Frontal cortex (tissue), 4 donors: Measurements from ENCODE around the gene EGFR. TPM values are rescaled to one million over a fixed set of nuclear protein-coding genes. Genes with fewer than 3 reads are reported as not detected.

Source experiments
- DNase-seq, 2 donors: peaks; one replicate each; pipeline ENCODE4 v3.0.0; 2012; ENCODE audit warnings: low spot score in 2 of 2
- FAIRE-seq: peaks from 2 replicates; lab custom pipeline; 2012; peaks lifted over from hg19 to GRCh38; lab: Jason Lieb, UNC
- total RNA-seq: library from RNA; depleted of rRNA; stranded (reverse); fragments of >200 nt; gene quantifications from one replicate; pipeline ENCODE4 v1.2.3, GENCODE V29; 2014
- donor health status: control.
- donor health status: control.
- donor health status: control.

The EGFR gene
- total RNA-seq, 1 donor from 2014 or later = 5.3 TPM

DNA sequence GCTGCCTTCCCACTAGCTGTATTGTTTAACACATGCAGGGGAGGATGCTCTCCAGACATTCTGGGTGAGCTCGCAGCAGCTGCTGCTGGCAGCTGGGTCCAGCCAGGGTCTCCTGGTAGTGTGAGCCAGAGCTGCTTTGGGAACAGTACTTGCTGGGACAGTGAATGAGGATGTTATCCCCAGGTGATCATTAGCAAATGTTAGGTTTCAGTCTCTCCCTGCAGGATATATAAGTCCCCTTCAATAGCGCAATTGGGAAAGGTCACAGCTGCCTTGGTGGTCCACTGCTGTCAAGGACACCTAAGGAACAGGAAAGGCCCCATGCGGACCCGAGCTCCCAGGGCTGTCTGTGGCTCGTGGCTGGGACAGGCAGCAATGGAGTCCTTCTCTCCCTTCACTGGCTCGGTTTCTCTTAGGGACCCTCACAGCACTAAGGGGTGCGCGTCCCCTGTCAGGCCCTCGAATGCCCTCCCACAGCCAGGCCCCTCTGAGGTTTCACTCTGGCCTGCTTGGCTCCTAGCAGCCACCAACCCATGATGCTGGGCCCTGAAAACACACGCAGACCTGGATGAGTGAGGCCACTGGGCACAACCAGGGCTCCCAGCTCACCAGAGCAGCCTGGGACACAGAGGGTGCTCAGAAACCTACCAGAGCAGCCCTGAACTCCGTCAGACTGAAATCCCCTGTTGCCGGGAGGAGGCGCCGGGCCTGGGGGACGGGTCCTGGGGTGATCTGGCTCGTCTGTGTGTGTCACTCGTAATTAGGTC, 173.3 kb downstream of the EGFR start:
- FAIRE-seq (no peak), DNase-seq (no peak)

DNA sequence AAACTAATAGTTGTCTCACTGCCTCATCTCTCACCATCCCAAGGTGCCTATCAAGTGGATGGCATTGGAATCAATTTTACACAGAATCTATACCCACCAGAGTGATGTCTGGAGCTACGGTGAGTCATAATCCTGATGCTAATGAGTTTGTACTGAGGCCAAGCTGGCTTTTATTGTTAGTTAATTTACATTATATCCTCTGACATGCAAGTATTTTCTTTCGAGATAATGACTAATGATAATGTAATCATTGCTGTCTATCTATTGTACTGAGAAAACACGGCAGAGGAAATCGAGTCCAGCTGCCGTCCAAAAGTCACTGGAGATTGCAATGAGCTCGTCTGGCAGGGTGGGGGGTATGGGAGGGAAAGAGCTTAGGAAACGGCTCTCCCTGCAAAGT, 173.9 kb downstream of the EGFR start:
- FAIRE-seq (no peak), DNase-seq (no peak)

DNA sequence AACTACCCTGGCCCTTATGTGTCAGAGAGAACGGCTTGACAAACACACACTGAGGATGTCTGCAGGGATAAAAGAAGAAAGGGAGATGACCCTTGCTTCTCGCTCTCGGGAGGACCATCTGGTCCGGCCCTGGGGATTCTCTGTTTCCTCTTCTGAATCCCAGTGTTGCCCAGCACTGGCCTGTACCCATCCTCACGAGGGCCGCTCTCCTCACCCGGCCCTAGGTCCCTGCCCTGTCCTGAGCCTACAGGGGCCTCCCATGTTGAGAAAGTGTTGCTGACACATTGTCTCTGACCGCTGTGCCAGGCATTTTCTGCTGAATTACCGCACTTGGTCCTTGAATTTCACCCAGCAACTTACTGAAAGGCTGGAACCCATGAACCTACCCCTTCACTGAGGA, 174.4 kb downstream of the EGFR start:
- DNase-seq = no peak

DNA sequence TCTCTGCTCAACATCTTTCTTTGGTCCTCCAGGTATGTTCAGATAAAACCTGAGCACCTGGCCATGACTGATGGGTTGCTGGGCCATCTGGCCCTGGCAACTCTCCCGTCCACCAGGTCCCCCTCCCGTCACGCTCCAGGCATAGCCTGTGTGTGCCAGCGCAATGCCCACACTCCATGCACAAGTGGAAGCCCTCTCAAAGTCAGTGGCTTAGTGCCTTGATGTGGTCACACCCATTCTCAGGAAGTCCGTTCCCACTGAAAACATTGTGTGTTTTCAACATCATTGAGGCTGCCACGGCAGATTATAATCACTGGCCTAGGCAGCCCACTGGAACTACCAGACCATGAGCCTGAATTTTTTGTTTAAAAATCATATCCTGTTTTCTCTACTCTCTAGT, 175.7 kb downstream of the EGFR start:
- FAIRE-seq (no peak), DNase-seq (no peak)

More for the DNA sequence above, 174.4 kb downstream of the EGFR start:
- FAIRE-seq = no peak

DNA sequence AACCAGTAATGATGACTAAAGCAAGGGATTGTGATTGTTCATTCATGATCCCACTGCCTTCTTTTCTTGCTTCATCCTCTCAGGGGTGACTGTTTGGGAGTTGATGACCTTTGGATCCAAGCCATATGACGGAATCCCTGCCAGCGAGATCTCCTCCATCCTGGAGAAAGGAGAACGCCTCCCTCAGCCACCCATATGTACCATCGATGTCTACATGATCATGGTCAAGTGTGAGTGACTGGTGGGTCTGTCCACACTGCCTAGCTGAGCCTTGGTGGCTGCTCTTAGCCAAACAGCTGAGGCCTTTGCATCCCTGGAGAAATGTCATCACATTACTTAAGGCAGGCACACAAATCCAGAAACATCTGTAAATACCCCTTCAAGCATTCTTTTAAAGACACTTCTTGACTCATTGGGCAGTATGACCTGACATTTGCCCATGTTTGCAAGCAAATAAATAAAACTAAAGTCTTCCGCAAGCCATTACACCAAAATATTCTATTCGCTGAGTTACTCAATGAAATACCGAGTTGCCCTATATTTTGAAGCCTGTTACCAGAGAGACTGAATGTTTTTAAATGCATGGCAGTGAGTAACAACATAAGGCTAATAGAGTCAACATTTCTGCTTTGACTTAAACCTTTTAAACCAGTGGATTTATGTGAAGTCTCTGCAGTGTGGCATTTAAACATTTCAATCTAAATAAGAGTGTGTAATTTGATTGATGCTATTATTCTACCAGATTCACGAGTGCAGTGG, 180.0 kb downstream of the EGFR start:
- no peak for FAIRE-seq
- no peak for DNase-seq

DNA sequence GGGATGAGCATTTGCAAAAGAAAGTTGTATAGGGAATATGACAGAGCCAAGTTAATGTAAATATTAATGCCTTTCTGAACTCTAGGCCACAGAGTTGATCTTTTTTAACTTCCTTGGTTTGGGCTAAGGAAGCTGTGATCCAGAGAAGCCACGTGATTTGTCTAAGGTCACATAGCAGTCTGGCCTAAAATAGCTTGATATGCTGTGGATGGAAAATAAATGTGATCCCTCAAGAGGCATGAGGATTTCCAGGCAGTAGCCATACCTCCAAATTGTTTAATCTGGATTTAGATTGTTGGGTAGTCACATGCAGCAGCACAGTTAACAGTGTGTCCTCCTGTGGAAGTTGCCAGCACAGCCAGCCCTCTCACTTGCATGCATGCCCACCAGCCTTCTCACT, 180.6 kb downstream of the EGFR start:
- FAIRE-seq (no peak), DNase-seq (no peak)

DNA sequence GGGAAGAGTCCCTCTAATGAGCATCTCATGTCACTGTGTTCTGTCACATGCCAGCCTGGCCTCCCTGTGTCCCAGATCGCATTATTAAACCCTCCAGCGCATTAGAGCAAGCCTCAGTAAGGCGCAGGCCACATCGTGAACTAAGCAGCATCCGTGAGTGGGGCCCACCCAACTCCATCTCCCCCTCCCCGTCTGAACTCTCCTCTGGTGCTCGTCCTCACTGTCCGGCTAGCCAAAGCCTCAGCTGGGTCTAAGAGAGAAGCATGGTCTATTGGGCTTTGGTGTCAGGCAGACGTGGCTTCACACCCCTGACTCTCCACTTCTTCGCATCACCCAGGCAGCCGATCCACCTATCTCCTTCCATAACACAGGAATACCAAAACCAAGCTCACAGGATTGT, 181.6 kb downstream of the EGFR start:
- DNase-seq (no peak), FAIRE-seq (no peak)

DNA sequence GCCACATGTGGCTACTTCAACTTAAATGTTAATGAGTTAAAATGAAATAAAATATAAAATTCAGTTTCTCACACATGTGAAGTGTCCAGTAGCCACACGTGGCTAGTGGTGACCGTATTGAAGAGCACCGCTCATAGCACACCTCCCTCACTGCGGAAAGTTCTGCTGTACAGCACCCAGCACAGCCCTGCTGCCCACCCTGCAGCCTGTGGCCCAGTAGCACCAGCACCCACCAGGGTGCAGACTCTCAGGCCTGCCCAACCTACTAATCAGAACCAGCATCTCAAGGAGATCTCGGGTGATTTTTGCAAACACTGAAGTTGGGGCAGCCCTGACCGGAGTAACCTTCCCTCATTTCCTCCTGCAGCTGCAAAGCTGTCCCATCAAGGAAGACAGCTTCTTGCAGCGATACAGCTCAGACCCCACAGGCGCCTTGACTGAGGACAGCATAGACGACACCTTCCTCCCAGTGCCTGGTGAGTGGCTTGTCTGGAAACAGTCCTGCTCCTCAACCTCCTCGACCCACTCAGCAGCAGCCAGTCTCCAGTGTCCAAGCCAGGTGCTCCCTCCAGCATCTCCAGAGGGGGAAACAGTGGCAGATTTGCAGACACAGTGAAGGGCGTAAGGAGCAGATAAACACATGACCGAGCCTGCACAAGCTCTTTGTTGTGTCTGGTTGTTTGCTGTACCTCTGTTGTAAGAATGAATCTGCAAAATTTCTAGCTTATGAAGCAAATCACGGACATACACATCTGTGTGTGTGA, 183.5 kb downstream of the EGFR start:
- FAIRE-seq = no peak
- no peak for DNase-seq

DNA sequence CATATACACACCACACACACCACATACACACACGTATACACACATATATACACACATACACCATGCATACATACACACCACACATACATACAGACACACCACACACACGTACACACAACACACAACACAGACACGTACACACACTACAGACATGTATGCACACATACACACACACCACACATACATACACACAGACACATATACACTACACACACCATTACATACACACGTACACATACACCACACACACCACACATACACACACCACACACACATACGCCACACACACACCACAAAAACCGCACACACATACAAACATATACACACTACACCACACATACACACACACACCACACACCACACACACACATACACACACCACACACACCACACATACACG, 184.5 kb downstream of the EGFR start:
- DNase-seq (no peak), FAIRE-seq (no peak)

DNA sequence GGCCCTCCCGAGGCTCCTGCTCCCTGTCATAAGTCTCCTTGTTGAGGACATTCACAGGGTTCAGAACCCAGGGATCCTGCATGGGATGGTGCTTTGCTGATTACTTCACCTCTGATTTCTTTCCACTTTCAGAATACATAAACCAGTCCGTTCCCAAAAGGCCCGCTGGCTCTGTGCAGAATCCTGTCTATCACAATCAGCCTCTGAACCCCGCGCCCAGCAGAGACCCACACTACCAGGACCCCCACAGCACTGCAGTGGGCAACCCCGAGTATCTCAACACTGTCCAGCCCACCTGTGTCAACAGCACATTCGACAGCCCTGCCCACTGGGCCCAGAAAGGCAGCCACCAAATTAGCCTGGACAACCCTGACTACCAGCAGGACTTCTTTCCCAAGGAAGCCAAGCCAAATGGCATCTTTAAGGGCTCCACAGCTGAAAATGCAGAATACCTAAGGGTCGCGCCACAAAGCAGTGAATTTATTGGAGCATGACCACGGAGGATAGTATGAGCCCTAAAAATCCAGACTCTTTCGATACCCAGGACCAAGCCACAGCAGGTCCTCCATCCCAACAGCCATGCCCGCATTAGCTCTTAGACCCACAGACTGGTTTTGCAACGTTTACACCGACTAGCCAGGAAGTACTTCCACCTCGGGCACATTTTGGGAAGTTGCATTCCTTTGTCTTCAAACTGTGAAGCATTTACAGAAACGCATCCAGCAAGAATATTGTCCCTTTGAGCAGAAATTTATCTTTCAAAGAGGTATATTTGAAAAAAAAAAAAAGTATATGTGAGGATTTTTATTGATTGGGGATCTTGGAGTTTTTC, 186.5 kb downstream of the EGFR start:
- FAIRE-seq = no peak

DNA sequence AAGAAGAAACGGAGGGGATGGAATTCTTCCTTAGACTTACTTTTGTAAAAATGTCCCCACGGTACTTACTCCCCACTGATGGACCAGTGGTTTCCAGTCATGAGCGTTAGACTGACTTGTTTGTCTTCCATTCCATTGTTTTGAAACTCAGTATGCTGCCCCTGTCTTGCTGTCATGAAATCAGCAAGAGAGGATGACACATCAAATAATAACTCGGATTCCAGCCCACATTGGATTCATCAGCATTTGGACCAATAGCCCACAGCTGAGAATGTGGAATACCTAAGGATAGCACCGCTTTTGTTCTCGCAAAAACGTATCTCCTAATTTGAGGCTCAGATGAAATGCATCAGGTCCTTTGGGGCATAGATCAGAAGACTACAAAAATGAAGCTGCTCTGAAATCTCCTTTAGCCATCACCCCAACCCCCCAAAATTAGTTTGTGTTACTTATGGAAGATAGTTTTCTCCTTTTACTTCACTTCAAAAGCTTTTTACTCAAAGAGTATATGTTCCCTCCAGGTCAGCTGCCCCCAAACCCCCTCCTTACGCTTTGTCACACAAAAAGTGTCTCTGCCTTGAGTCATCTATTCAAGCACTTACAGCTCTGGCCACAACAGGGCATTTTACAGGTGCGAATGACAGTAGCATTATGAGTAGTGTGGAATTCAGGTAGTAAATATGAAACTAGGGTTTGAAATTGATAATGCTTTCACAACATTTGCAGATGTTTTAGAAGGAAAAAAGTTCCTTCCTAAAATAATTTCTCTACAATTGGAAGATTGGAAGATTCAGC, 187.6 kb downstream of the EGFR start:
- no peak for DNase-seq
- FAIRE-seq = no peak

More for the DNA sequence above, 186.5 kb downstream of the EGFR start:
- DNase-seq = no peak

DNA sequence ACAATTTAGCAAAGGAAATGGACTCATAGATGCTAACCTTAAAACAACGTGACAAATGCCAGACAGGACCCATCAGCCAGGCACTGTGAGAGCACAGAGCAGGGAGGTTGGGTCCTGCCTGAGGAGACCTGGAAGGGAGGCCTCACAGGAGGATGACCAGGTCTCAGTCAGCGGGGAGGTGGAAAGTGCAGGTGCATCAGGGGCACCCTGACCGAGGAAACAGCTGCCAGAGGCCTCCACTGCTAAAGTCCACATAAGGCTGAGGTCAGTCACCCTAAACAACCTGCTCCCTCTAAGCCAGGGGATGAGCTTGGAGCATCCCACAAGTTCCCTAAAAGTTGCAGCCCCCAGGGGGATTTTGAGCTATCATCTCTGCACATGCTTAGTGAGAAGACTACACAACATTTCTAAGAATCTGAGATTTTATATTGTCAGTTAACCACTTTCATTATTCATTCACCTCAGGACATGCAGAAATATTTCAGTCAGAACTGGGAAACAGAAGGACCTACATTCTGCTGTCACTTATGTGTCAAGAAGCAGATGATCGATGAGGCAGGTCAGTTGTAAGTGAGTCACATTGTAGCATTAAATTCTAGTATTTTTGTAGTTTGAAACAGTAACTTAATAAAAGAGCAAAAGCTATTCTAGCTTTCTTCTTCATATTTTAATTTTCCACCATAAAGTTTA, 188.8 kb downstream of the EGFR start:
- FAIRE-seq = no peak
- no peak for DNase-seq

DNA sequence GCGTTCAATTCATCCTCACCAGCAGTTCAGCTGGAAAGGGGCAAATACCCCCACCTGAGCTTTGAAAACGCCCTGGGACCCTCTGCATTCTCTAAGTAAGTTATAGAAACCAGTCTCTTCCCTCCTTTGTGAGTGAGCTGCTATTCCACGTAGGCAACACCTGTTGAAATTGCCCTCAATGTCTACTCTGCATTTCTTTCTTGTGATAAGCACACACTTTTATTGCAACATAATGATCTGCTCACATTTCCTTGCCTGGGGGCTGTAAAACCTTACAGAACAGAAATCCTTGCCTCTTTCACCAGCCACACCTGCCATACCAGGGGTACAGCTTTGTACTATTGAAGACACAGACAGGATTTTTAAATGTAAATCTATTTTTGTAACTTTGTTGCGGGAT, 190.5 kb downstream of the EGFR start:
- FAIRE-seq (no peak), DNase-seq (no peak)

DNA sequence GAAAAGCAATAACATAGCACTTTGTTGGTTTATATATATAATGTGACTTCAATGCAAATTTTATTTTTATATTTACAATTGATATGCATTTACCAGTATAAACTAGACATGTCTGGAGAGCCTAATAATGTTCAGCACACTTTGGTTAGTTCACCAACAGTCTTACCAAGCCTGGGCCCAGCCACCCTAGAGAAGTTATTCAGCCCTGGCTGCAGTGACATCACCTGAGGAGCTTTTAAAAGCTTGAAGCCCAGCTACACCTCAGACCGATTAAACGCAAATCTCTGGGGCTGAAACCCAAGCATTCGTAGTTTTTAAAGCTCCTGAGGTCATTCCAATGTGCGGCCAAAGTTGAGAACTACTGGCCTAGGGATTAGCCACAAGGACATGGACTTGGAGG, 191.4 kb downstream of the EGFR start:
- DNase-seq (no peak), FAIRE-seq (no peak)

DNA sequence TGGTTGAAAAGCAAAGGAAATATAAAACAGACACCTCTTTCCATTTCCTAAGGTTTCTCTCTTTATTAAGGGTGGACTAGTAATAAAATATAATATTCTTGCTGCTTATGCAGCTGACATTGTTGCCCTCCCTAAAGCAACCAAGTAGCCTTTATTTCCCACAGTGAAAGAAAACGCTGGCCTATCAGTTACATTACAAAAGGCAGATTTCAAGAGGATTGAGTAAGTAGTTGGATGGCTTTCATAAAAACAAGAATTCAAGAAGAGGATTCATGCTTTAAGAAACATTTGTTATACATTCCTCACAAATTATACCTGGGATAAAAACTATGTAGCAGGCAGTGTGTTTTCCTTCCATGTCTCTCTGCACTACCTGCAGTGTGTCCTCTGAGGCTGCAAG, 191.9 kb downstream of the EGFR start:
- DNase-seq (no peak), FAIRE-seq (no peak)

DNA sequence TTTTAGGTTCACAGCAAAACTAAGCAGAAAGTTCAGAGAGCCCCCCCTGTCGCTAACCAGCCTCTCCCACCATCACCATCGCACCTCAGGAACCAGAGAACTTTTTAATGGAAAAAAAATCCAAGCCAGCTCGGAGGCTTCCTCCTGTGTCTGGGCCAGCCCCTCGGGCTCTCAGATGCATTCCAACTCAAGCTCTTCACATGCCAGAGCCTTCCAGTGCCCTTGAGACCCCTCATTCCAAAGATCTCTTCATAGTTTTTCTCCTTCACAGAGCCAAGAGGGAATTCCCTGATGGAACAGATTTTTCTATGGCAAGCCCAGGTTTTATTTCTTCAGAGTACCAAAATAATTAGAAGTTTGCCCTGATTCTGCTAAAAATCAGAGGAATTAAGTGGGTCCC, 192.9 kb downstream of the EGFR start:
- no peak for DNase-seq
- no peak for FAIRE-seq

DNA sequence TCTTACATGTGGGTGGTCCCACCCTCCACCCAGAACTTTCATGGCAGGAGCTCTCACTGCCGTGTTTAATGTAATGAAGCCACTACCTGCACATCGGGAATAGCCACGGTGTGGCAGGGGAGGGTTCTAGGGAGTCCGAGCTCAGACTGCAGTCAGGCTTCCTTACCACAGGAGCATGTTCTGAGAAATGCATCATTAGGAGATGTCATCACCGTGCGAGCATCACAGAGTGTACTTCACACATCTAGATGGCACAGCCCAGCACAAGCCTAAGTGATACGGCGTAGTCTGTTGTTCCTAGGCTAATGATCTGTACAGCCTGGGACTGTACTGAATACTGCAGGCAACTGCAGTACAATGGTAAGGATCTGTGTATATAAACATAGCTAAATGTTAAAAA, 193.4 kb downstream of the EGFR start:
- FAIRE-seq = no peak
- DNase-seq = no peak

DNA sequence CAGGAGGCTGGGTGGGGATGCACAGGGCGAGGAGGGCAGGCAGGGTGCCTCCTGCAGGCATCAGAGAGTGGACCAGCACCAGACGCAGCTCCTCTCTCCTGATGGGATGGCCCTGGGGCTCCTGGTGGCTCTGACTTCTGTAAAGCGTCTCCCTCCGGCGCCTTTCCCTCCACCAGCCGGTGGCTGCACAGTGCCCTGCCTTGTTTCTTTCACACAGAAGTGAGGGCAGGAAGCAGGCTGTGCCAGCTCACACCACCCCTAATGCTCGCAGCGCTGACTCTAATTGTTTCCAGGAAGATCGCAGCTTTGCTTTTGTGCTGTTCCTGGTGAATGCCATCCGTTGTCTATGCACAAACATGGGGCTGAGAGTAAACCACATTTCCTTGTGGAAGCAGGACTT, 194.0 kb downstream of the EGFR start:
- DNase-seq (no peak), FAIRE-seq (no peak)

DNA sequence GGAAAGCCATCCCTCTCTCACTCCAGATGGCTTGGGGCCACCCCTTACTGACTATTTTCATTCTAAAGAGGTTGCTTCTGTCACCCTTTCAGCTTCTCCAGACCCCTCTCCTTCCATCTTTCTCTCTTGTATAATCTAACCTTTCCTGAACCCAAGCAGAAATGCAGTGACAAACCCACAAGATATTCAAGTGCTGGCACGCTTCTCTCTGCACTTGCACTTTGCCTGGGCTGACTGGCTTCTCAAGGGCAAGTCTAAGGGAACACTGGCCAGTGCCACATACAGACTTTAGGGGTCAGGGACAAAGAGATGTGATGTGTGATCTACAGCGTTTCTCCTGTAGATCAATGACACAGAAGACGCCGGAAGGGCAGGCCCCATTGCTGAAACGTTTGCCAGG, 195.9 kb downstream of the EGFR start:
- FAIRE-seq (no peak), DNase-seq (no peak)
